Gastrocnemius medialis (tissue), 4 donors: ENCODE measurements around the gene CCDC177. TPM values are rescaled to one million over a fixed set of nuclear protein-coding genes. Genes with fewer than 3 reads are reported as not detected.

Source experiments
- ATAC-seq, 2 donors: fragments of 150-250 bp; one replicate each; pipeline ENCODE4 v1.9.1; 2016
- DNase-seq, 2 donors: peaks; one replicate each; pipeline ENCODE4 v3.0.0-alpha.2; 2019
- H3K27ac ChIP-seq, 4 donors: fragments of 200-600 bp; sonication (generic); 1 replicate in 1 of 4; 2 replicates in 3 of 4; pipeline ENCODE4 v1.5.1; 2016 to 2018; ENCODE audit warnings: mild to moderate bottlenecking in 2 of 4, moderate library complexity in 1 of 4
- H3K27me3 ChIP-seq, 3 donors: fragments of 200-600 bp; sonication (generic) in 2 of 3; 1 replicate in 1 of 3; 2 replicates in 2 of 3; pipeline versions ENCODE4 v1.5.1 to v1.6.0; 2016 to 2019; ENCODE audit warnings: mild to moderate bottlenecking in 1 of 3, moderate library complexity in 1 of 3
- H3K36me3 ChIP-seq, 2 donors: fragments of 200-600 bp; sonication (generic) in 1 of 2; one replicate each; pipeline ENCODE4 v1.5.1; 2017 to 2018
- H3K4me1 ChIP-seq, 2 donors: fragments of 200-600 bp; sonication (generic) in 1 of 2; one replicate each; pipeline ENCODE4 v1.5.1; 2016 to 2017; ENCODE audit warnings: mild to moderate bottlenecking in 2 of 2
- H3K4me3 ChIP-seq, 4 donors: fragments of 200-600 bp; sonication (generic) in 3 of 4; 1 replicate in 1 of 4; 2 replicates in 3 of 4; pipeline ENCODE4 v1.5.1; 2016 to 2019; ENCODE audit warnings: mild to moderate bottlenecking in 2 of 4
- H3K9me3 ChIP-seq, 3 donors: fragments of 200-600 bp; sonication (generic) in 2 of 3; 1 replicate in 1 of 3; 2 replicates in 2 of 3; pipeline ENCODE4 v1.5.1; 2016 to 2019
- CTCF ChIP-seq, 5 experiments: fragments of 450-650 bp in 3 of 5; fragments of 200-600 bp in 2 of 5; sonication (generic) in 2 of 5; IDR thresholded peaks in 4 of 5; conservative IDR thresholded peaks in 1 of 5; 1 replicate in 4 of 5; 2 replicates in 1 of 5; pipeline ENCODE4 v1.5.1; 2016 to 2019; ENCODE audit warnings: antibody characterized with exemption in 5 of 5, mild to moderate bottlenecking in 3 of 5, moderate library complexity in 3 of 5
- POLR2A ChIP-seq, 2 donors: fragments of 450-650 bp; IDR thresholded peaks; one replicate each; pipeline ENCODE4 v1.6.1; 2017; ENCODE audit warnings: antibody characterized with exemption in 2 of 2, mild to moderate bottlenecking in 2 of 2, moderate library complexity in 2 of 2
- in situ Hi-C, 4 donors: fragments of 200-750 bp; cut with MboI; loops; one replicate each; pipeline versions ENCODE4 v1.15.0 to v1.8.0; 2017; ENCODE audit warnings: low sequenced_read_pairs in 4 of 4
- intact Hi-C: fragments of 100-400 bp; cut with DNase I; formaldehyde crosslinking; loops from one replicate; pipeline ENCODE4 v1.15.1; 2023; ENCODE audit warnings: low total_unique reads
- total RNA-seq, 4 donors: library from RNA; depleted of rRNA; stranded (reverse); fragments of >200 nt; gene quantifications; one replicate each; pipeline versions ENCODE4 v1.1.0 to v1.2.3, GENCODE V29; 2016

CCDC177 gene
- total RNA-seq, 4 donors from 2014 or later, result not detected

GRCh38 chr14:69594846-69595245 lies 20.2 kb upstream of the CCDC177 start:
- no peak for ATAC-seq
- Histone ChIP-seq H3K4me1 (no peaks in the 10 kb centered on the region), H3K27me3 (no peaks in the 10 kb centered on the region), H3K4me3 (no peak overlapping the region), H3K36me3 (no peaks in the 10 kb centered on the region), H3K9me3 (no peaks in the 10 kb centered on the region), H3K27ac (no peak overlapping the region)
- no peak for DNase-seq
- in situ Hi-C loops (no loop called here), intact Hi-C loops (no loop called here)
- TF ChIP-seq POLR2A (IDR thresholded peaks at IDR 0.05), result no peak
- no peak for TF ChIP-seq CTCF (IDR thresholded peaks at IDR 0.05 in 4 of 5, conservative IDR thresholded peaks at IDR 0.05 in 1 of 5)

- no peaks in the 10 kb centered on the region for H3K27me3 ChIP-seq
- in situ Hi-C loops, result no loop called here
- no peaks in the 10 kb centered on the region for H3K4me1 ChIP-seq
- DNase-seq (no peak), ATAC-seq (peak in 1 of 2 donors; percentile 19)
- no peaks in the 10 kb centered on the region for H3K9me3 ChIP-seq
- intact Hi-C loops, result no loop called here
- no peaks in the 10 kb centered on the region for H3K36me3 ChIP-seq
- no peak overlapping the region for H3K27ac ChIP-seq
- no peak overlapping the region for H3K4me3 ChIP-seq
- TF ChIP-seq POLR2A (IDR thresholded peaks at IDR 0.05), result no peak
- no peak for TF ChIP-seq CTCF (IDR thresholded peaks at IDR 0.05 in 4 of 5, conservative IDR thresholded peaks at IDR 0.05 in 1 of 5)
These were observed 18.5 kb upstream of the CCDC177 start for GRCh38 chr14:69593018-69593677.

GRCh38 chr14:69591317-69591716 lies 16.6 kb upstream of the CCDC177 start:
- in situ Hi-C loops, result no loop called here
- H3K9me3 ChIP-seq, result no peaks in the 10 kb centered on the region
- H3K4me1 ChIP-seq, result no peaks in the 10 kb centered on the region
- TF ChIP-seq CTCF (IDR thresholded peaks at IDR 0.05 in 4 of 5, conservative IDR thresholded peaks at IDR 0.05 in 1 of 5) (no peak), POLR2A (IDR thresholded peaks at IDR 0.05) (no peak)
- ATAC-seq (no peak), DNase-seq (no peak)
- H3K36me3 ChIP-seq, result no peaks in the 10 kb centered on the region
- no peak overlapping the region for H3K27ac ChIP-seq
- no peak overlapping the region for H3K4me3 ChIP-seq
- no peaks in the 10 kb centered on the region for H3K27me3 ChIP-seq
- intact Hi-C loops, result no loop called here

GRCh38 chr14:69587389-69587788 lies 12.7 kb upstream of the CCDC177 start:
- Histone ChIP-seq H3K4me3 (no peak overlapping the region), H3K36me3 (no peaks in the 10 kb centered on the region), H3K9me3 (no peaks in the 10 kb centered on the region), H3K27ac (no peak overlapping the region), H3K4me1 (peaks cover 2 to 8% of the 10 kb centered on the region in 2 donors), H3K27me3 (no peaks in the 10 kb centered on the region)
- ATAC-seq (no peak), DNase-seq (no peak)
- no peak for TF ChIP-seq POLR2A (IDR thresholded peaks at IDR 0.05)
- TF ChIP-seq CTCF (IDR thresholded peaks at IDR 0.05 in 4 of 5, conservative IDR thresholded peaks at IDR 0.05 in 1 of 5), result no peak
- intact Hi-C loops (no loop called here), in situ Hi-C loops (loop anchor here in 2 of 4 donors (5.0 to 10.0 kb wide), 2 partner anchors 145 to 147 kb away; no protein-coding TSS in a partner anchor)
